Endothelial cell of umbilical vein (primary cell): ENCODE data around the gene RAB14.

Experiments
- MAX ChIP-seq: IDR thresholded peaks from 2 replicates; pipeline ENCODE4 v1.6.1; 2011; ENCODE audit not compliant: insufficient read depth, insufficient read length
- POLR2AphosphoS5 ChIP-seq: IDR thresholded peaks from 2 replicates; pipeline ENCODE4 v1.6.1; 2012; ENCODE audit warnings: low read depth, mild to moderate bottlenecking, control low read depth, low read length, moderate library complexity; ENCODE audit not compliant: insufficient read depth

- TF ChIP-seq MAX (no peak), POLR2AphosphoS5 (no peak)
Measured at GRCh38 chr9:121219530-121219929, 17.9 kb upstream of the RAB14 start.
